ENCODE results near the gene GRP. TPM values are rescaled to one million over a fixed set of nuclear protein-coding genes. Genes with fewer than 3 reads are reported as not detected.

Gene GRP
- total RNA-seq, 4 donors from 2014 or later = not detected

DNA sequence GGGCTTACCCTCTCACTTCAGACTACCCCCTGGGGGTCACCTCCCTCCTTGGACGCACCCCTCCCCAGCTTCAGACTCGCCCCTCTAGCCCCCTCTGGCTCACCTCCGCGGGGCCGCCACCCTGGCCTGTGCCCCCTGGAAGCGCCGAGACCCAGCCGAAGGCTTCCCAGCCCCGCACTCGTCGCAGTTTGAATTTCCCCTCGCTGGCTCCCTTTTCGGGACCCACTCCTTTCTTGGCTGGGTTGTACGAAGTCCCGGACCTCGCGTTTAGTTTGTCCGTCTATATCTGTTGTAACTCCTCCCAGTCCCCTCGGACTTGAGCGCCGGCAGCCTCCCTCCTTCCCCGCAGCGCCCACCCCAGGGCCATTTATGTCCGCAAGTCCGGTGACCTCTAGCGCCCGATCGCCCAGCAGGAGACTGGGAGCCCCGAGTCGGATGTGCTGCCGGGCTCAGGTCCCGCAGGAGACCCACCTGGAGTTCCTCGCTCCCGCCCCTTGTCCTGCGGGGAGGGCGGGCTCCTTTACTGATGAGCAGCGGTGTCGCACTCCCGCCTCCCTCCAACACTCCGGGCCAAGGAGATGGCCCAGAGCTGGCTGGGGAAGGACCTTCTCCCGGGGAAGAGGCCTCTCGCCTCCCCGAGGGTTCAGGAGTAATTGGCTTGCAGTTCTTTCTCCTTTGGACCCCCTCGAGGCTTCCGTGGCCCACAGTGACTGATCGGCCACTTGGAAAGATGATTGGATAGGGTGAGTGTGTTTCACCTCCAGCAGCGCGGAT lies 54.0 kb downstream of the GRP start:
- H3K27ac ChIP-seq = no peak overlapping the region
- no peak overlapping the region for H3K4me3 ChIP-seq
- H3K9me3 ChIP-seq = peaks cover 0 to 4% (median 0%) of the 10 kb centered on the region in 4 donors
- no peak for DNase-seq
- TF ChIP-seq, protein P1, sequence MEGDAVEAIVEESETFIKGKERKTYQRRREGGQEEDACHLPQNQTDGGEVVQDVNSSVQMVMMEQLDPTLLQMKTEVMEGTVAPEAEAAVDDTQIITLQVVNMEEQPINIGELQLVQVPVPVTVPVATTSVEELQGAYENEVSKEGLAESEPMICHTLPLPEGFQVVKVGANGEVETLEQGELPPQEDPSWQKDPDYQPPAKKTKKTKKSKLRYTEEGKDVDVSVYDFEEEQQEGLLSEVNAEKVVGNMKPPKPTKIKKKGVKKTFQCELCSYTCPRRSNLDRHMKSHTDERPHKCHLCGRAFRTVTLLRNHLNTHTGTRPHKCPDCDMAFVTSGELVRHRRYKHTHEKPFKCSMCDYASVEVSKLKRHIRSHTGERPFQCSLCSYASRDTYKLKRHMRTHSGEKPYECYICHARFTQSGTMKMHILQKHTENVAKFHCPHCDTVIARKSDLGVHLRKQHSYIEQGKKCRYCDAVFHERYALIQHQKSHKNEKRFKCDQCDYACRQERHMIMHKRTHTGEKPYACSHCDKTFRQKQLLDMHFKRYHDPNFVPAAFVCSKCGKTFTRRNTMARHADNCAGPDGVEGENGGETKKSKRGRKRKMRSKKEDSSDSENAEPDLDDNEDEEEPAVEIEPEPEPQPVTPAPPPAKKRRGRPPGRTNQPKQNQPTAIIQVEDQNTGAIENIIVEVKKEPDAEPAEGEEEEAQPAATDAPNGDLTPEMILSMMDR (IDR thresholded peaks at IDR 0.05) = no peak
- no peak for TF ChIP-seq POLR2A (IDR thresholded peaks at IDR 0.05)
- peaks cover 0 to 22% (median 12%) of the 10 kb centered on the region in 4 donors for H3K4me1 ChIP-seq
- H3K27me3 ChIP-seq = peaks cover 0 to 54% of the 10 kb centered on the region in 2 donors
- H3K36me3 ChIP-seq = no peaks in the 10 kb centered on the region

DNA sequence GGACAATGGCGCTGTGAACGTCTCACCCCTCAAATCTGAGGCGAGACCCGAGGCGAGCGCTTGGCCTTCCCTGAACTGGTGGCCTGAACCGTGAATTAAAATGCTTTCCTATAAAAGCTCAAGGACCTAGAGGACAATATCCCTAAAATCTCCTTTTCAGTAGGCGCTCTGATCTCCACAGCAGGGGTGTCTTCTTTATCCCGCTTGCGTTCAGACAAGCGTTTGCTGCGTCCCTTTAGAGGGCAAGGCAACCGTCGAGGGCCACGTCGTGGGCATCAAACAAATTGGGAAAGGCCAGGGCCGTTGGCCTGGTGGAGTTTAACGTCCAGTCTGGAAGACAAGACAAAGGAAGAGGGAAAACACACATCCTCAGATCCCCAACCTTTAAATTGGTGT lies 54.6 kb downstream of the GRP start:
- no peak for DNase-seq
- no peak overlapping the region for H3K4me3 ChIP-seq
- peaks cover 0 to 51% of the 10 kb centered on the region in 2 donors for H3K27me3 ChIP-seq
- no peak overlapping the region for H3K27ac ChIP-seq
- H3K36me3 ChIP-seq = no peaks in the 10 kb centered on the region
- no peak for TF ChIP-seq POLR2A (IDR thresholded peaks at IDR 0.05)
- TF ChIP-seq, protein P1 (IDR thresholded peaks at IDR 0.05) = no peak
- H3K4me1 ChIP-seq = peaks cover 0 to 22% (median 8%) of the 10 kb centered on the region in 4 donors
- H3K9me3 ChIP-seq = peaks cover 0 to 4% (median 0%) of the 10 kb centered on the region in 4 donors

DNA sequence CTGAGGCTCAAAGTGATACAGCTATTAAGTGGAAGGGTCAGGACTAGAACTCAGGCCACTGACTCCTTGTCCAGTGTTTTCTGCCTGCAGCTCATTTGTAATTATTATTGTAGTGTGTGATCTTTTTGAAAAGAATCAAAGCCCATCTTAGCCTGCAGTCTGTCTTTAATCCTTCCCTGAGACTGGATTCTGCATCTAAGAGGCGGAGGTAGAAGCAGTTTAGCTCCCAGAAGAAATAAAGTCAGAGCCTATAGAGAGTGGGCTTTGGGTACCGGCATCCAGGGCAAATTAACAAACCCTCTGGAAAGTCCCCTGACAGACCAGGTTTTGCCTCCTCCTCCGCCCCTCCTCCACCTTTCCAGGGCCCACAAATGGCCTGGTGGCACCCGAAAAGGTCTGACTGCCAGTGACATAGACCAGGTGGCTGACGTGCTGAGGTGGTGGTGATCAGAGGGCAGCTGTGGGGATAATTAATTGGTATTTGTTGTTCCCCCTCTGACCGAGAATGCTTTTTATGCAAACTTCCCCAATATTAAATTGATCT lies 55.5 kb downstream of the GRP start:
- no peak overlapping the region for H3K27ac ChIP-seq
- H3K4me1 ChIP-seq = peaks cover 0 to 22% (median 7%) of the 10 kb centered on the region in 4 donors
- peaks cover 0 to 4% (median 0%) of the 10 kb centered on the region in 4 donors for H3K9me3 ChIP-seq
- no peak overlapping the region for H3K4me3 ChIP-seq
- TF ChIP-seq, protein P1 (IDR thresholded peaks at IDR 0.05) = no peak
- TF ChIP-seq POLR2A (IDR thresholded peaks at IDR 0.05) = no peak
- H3K36me3 ChIP-seq = no peaks in the 10 kb centered on the region
- peaks cover 0 to 41% of the 10 kb centered on the region in 2 donors for H3K27me3 ChIP-seq
- DNase-seq = no peak

DNA sequence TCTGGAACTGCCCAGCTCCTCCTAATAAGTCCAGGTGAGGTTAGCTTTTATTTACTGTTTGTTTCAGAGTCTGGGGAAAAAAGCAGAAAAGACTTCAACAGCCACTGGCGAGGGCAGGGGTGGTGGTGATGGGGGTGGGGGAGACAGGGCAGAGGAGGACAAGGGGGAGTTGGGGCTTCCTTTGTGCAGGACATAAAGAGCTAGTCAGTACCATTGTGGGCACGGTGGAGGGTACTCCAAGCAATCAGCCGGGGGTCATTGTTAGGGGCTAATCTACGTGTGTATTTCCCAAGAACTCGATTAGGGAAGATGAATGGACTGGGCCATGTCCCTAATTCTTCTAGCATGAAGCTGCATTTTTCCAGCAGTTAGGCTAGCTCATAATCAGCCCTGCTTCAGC lies 56.1 kb downstream of the GRP start:
- H3K36me3 ChIP-seq = no peaks in the 10 kb centered on the region
- H3K4me1 ChIP-seq = peaks cover 0 to 22% (median 7%) of the 10 kb centered on the region in 4 donors
- no peak for DNase-seq
- no peak overlapping the region for H3K4me3 ChIP-seq
- H3K9me3 ChIP-seq = peaks cover 0 to 4% (median 0%) of the 10 kb centered on the region in 4 donors
- H3K27me3 ChIP-seq = peaks cover 0 to 40% of the 10 kb centered on the region in 2 donors
- H3K27ac ChIP-seq = no peak overlapping the region
- TF ChIP-seq, protein P1 (IDR thresholded peaks at IDR 0.05) = no peak
- TF ChIP-seq POLR2A (IDR thresholded peaks at IDR 0.05) = no peak

DNA sequence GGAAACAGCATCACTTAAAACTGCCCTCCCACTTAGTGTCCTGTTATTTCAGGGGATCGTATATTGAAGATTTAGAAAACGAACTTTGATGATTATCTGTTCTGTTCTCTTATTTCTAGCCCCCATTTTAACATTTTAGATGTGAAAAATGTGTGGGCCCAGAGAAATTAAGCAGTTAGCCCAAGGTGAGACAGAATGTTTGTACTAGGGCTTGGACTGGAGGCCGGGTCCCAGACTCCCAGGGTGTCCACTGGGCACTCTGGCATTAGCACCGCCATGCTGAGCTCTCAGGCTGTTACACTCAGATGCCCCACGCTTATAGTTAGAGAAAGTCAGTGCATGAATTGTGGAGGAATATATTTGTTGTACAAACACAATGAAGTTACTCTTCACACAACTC lies 58.8 kb downstream of the GRP start:
- no peak overlapping the region for H3K4me3 ChIP-seq
- TF ChIP-seq POLR2A (IDR thresholded peaks at IDR 0.05) = no peak
- TF ChIP-seq, protein P1 (IDR thresholded peaks at IDR 0.05) = no peak
- H3K27ac ChIP-seq = no peak overlapping the region
- H3K36me3 ChIP-seq = no peaks in the 10 kb centered on the region
- DNase-seq = no peak
- peaks cover 0 to 19% of the 10 kb centered on the region in 2 donors for H3K27me3 ChIP-seq
- H3K9me3 ChIP-seq = no peaks in the 10 kb centered on the region
- H3K4me1 ChIP-seq = peaks cover 0 to 4% (median 0%) of the 10 kb centered on the region in 4 donors
